ENCODE measurements around the gene POC1B.
A peak's percentile ranks its signal among the peaks of the same experiment; 100 is the strongest.
"Not testable (repeated sequence)": the region's sequence is repeated elsewhere in the genome, so short reads cannot be mapped to it uniquely, and the experiment has no call there.

Gene POC1B

GRCh38 chr12:89459279-89459678 is 66.6 kb downstream of the POC1B start:
- DNase-seq, result not testable (repeated sequence)

DNA sequence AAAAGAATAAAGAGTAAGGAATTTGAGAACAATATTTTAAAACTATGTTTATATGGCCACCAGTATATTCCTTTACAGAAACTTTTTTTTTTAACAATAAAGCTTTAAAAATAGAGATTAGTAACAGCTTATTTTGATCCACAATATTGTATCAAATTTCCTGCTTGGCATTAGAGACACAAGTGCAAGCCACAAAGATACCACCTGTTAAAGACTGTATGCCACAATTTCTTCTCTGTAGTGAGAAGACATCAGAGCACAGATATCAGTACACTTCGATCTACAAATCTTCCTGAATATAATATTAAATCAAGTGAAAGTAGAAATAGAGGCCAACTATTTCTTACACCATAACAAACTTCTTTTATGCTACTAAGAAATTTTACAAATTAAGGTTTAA is 69.3 kb downstream of the POC1B start:
- no peak for DNase-seq

GRCh38 chr12:89454080-89454848 is 71.6 kb downstream of the POC1B start:
- no peak for DNase-seq

DNA sequence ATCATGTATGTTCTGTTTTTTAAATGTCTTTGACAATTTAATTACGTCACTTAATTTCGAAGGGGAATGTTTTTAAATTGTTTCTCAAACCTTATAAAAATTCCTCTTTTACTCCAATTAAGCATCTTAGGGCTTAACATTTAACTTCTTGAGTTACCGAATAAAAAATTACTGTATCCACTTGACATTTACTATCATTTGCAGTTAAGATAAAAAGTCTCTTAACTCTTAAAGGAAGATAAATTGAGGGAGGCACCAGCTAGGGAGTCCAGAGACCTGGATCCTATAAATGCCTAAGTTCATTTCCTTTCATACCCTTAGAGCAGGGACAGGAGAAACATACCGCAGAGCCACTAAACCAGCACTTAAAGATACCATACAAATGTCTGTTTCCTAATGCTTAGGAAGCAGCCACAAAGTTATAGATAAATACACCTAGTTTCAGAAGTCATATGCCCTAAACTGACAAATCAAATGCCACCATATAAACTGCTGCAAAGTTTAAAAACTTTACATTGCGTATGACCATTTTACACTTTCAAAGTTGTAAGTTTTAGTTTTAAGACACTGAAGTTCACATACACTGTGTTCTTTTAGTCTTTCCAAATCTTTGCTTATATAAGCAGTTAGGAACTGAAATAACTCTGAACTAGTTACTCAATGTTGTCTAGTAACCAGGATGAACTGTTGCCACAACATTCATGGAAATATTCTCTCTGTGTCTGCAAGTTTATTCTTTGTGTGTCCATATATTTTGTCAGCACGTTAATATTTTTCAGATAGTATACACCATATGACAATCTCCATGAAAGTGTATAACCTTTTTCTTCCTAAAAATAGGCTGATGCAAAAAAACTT is 72.5 kb downstream of the POC1B start:
- DNase-seq, result no peak

DNA sequence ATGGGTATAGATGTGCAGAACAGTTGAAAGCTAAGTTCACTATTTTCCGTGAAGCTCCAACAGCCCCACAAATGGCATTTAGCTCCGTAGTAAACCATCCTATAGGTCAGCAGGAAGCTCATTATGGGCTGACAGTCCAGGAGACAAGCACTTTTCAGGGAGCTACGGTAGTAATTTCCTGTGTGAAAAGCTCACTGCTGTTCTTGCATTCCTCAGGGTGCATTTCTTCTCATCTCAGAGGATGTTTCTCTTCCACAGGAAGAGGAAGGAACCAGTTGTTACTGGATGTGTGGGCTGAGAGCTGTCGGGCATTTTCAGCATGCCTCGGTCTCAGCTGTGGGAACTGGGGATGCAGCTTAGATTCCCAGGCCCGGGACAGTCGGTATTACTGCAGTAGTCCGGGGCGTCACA is 74.0 kb downstream of the POC1B start:
- no peak for DNase-seq

- no peak for DNase-seq
Observed at GRCh38 chr12:89450907-89451306, 74.9 kb downstream of the POC1B start.

DNA sequence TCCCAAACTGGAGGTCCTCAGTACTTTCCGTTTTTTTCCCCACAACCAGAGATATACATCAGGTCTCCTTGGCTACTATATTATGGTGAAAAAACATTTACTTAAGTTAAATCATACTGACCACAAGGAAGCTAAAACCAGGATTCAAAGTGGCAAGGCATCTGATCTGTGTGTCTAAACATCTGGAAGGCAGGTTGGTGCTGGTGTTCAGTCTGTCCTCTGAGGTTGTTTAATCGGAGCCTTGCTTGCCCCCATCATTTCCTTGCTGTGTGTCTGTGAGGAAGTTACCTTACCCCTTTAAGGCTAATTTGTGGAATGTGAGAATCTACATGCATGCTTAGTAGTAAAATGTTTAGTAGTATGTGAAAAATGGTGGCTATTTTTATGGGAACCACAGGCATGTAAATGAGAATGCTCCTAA is 76.9 kb downstream of the POC1B start:
- no peak for DNase-seq

DNA sequence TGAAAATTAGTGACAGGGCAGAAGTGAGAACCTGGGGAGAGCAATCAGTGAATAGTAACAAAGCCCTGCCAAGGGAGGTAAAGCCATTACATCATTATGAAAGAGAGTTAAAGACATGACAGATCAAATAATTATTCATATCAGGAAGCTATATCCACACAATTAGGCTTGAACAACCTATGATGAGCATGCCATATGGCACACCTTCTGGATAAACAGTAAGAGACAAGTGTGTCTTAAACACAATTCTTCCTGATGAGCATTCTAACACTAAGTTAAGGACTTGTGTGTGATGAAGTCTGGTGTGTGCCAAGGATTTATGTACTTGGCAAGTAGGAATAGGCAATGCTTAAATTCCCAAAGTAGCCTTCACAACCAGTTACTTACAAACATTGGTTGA is 77.3 kb downstream of the POC1B start:
- peak; percentile 9 for DNase-seq

GRCh38 chr12:89439941-89440340 is 85.9 kb downstream of the POC1B start:
- no peak for DNase-seq

GRCh38 chr12:89437231-89437630 is 88.6 kb downstream of the POC1B start:
- DNase-seq, result no peak

- no peak for DNase-seq
Observed at GRCh38 chr12:89436062-89436461, 89.8 kb downstream of the POC1B start.

DNA sequence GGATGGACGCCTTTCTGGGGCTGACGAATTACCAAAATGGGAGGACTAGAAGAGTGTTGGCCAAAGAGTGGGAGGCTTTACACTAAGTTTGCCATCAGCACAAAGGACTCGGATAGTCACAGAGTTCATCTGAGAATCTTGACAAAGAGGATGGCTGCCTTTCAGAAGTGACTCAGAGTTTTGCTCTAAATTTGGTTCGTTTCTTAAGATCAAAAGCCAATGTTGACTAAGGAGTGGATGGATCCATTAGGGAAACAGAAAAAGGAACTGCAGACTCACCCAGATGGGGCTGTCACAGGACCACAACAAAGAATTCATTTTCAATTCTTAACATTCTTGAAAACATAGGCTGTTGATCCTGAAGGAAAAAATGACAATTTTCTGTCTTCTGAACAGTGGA is 92.2 kb downstream of the POC1B start:
- DNase-seq, result no peak

DNA sequence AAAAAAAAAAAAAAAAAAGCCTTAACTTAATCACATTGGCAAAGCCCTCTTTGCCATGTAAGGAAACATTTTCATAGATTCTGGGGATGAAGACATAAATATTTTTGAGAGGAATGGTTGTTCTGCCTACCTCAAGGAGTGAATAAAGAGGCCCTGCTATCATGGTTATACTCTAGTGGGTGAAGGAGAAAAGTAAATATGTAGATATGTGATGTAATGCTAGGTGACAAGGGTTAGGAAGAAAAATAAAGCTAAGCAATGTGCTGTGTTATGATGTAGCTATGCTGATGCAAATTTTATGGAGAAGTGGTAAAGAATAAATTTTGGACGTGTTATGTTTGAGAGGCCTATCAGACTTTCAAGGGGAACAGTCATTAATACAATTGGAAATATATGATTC is 93.5 kb downstream of the POC1B start:
- DNase-seq, result no peak

GRCh38 chr12:89429528-89429927 is 96.3 kb downstream of the POC1B start:
- no peak for DNase-seq

- no peak for DNase-seq
Observed at GRCh38 chr12:89427508-89428156, 98.2 kb downstream of the POC1B start.

DNA sequence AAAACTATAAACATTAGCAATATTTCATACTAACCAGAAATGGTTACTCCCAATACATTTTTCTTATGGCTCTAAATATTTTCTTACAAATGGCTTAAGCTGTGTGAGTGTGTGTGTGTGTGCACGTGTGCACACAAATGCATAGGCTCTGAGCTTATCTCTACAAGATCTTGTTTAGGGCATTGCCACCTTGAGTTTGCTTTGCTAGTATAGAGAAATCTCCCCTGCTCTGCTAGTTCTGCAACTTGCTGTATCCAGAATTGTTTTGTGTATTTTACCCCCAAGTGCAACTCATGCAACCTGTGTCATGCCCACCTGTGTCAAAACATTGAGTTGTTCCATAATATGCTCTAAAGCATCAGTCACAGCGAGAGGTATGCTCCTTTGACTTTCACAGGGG is 101.0 kb downstream of the POC1B start:
- DNase-seq, result no peak

DNA sequence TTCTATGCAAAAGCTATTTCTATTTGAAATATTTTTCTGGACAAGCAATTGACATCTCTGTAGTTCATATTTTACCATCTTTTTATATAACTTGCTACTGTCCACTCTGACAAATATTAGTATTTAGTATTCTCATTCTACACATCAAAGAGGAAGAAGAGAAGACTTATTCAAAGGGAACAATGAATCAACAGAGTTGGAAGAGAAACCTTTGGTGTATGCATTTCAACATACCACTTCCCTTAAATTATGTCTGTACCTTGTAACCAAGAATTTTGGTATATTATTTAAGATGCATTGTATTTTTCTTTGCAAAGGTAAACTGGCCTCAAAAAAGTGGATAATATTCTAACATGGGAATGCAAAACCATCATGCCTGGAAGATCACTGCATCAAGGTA is 101.5 kb downstream of the POC1B start:
- no peak for DNase-seq

DNA sequence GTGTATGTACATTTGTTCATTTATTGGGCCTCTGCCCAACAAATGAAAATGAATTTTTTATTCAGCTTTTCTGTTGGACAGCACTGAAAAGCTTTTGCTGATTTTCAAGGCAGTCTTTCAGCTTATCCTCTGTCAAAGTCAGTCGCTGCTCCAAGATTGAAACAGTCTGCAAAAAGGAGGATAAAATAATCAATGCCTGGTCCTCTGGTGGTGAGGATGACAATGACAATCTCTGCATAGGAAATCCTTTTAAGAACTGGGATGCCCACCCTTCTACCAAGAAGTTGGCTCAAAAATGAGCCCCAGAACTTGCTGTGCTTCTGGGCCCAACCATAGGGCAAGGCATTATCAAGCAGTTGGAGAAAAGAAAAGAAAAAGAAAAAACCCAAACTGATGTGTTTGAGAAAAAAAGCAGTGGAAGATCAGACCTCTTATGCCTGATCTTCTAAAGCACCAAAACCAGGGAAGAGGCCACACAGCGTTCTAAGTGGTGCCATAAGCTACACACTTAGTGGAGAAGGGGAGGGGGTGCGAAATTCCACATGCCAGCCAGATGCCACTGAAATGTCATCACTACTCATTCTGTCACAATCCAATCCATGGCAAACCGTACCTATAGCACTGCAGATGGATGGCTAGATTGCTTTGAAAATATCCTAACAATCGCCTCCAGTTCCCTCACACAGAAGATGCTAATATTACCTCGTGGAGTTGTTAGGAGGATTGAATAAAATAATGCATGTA is 104.6 kb downstream of the POC1B start:
- DNase-seq, result no peak

GRCh38 chr12:89418228-89418910 is 107.5 kb downstream of the POC1B start:
- no peak for DNase-seq

GRCh38 chr12:89417246-89417977 is 108.4 kb downstream of the POC1B start:
- no peak for DNase-seq

DNA sequence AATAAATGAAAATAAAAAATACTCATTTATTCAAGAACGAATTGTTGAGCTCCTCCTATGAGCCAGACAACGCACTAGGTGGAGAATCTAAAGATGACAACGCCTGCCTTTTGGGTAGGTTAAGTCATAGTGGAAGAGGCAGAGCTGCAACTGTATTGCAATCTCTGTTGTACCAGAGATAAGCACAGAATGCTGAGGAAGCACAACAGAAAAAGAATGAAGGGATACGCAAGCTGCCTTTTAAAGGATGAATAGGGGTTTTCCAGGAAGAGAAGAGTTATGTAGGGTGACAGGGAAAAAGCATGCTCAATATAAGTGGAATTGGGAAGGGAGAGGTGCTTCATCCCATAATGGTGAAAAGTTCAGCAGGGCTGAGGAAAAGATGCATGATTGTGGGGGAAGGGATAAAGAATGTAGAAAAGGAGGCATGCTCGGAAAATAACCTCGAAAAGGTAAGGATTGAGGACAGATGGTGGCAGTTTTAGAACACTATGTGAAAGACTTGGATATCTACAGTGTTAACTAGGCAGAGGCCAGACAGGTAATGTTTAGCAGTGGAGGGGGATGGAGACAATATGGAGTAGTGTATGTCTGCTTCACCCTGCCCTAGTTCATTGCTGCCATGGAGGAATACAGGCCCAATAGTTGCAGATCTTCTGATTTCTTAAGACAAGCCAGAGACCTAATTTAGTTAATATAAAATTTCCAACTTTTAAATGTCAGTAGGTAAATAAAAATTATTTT is 109.6 kb downstream of the POC1B start:
- no peak for DNase-seq
